ENCODE measurements around the gene CD226. TPM values are rescaled to one million over a fixed set of nuclear protein-coding genes. Genes with fewer than 3 reads are reported as not detected.

Gene CD226
- polyA plus RNA-seq, 1 donor: 3.4 TPM

DNA sequence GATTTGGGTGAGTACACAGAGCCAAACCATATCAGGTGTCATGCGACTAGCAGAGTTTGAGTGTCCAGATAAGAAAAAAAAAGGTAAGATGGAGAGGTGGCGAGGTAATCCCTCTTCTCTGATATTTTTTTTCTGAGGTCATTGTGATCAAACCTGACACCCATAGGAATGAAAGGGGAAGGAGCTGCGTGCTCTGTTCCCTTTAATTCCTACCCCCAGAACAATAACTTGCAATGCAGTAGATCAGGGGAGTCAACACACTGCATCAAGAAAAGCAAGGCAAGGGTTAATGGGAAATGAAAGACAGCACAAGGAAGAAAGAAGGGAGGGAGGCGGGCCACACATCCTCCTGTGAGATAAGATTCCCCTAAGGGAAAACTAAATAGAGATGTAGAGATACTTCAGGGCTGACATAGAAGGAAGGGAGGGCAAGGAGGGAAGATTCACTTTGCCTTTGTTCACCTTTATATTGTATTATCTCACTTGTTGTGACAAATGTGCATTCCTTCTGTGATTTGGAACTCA, 132.8 kb downstream of the CD226 start:
- no peak for DNase-seq

- DNase-seq: no peak
Measured at GRCh38 chr18:69813559-69813958, 134.1 kb downstream of the CD226 start.

GRCh38 chr18:69808399-69808798, 139.3 kb downstream of the CD226 start:
- DNase-seq: no peak

DNA sequence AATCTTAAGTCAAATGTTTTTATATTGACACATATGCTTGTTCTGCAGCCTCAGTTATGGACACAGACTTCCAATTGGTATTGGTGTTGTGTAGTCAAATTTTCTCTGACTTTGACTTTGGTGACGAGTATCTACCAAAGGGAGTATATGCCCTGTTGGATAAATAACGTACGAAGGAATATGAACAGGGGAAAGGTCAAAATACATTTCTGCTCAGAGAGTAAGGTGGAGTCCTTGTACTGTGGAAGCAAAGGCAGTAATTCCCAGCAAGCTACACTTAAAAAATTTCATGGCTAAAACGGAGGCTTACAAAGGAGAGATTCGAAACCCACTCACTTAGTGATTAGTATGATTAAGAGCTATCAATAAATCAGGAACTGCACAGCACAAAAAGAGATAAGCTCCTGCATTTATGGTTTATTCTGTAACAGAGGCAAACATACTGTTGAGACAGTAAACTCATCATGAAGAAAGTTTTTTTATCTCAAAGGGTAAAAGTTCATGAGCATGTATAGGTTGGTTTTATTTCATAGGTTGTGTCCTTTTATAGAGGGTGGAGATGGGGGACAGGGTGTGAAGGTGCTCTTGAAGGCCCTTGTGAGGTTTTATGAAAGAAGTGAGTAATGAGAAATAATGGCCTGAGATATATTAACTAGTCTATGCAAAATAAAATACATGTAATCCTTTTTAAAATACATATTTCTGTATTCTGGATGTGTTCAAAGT, 142.7 kb downstream of the CD226 start:
- DNase-seq: no peak
